HG02678 (cell line): ENCODE data around the gene C3orf52.
A peak's percentile ranks its signal among the peaks of the same experiment; 100 is the strongest.

Source experiments
- ATAC-seq: cut with Tn5 transposase; IDR thresholded peaks from one replicate; pipeline ENCODE4 v1.9.1; 2021; ENCODE audit warnings: mild to moderate bottlenecking, moderate library complexity; ENCODE audit not compliant: unreplicated experiment

The C3orf52 gene

DNA sequence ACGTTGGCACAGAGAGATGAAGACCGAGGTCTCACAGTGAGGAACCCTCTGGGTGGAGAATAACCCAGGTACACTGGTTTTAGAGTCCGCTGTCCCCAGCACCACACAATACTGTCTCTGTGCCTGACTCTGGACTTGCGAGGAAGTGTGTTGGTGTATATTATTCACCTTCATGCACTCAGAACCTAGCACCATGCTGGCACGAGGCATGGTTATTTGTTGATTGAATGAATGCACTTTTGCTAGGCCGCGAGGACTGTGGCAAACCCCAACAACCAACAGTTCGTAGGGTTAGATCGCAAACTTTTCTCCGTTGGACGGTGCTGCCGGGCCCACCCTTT, 484 bp upstream of the C3orf52 start:
- no peak for ATAC-seq

- ATAC-seq: no peak
Observed at GRCh38 chr3:112086875-112087524, 811 bp downstream of the C3orf52 start.

- ATAC-seq: no peak
Observed at GRCh38 chr3:112087746-112088145, 1.6 kb downstream of the C3orf52 start.

DNA sequence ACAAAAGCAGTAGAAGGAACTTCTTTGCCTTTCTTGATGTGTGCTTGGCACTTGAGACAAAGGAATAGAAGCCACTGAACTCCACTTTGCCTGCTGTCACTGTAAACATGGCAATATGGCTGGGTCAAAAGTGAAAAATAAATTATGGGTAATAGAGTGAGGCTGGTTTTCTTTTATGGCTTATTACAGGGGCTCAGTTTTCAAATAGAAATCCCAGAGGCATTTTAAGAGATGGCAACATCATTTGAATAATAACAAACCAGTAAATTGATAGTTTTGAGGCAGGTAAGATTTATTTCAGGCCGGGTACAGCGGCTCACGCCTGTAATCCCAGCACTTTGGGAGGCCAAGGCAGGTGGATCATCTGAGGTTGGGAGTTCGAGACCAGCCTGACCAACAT, 2.8 kb downstream of the C3orf52 start:
- no peak for ATAC-seq

- ATAC-seq: no peak
Observed at GRCh38 chr3:112089956-112090886, 4.0 kb downstream of the C3orf52 start.

DNA sequence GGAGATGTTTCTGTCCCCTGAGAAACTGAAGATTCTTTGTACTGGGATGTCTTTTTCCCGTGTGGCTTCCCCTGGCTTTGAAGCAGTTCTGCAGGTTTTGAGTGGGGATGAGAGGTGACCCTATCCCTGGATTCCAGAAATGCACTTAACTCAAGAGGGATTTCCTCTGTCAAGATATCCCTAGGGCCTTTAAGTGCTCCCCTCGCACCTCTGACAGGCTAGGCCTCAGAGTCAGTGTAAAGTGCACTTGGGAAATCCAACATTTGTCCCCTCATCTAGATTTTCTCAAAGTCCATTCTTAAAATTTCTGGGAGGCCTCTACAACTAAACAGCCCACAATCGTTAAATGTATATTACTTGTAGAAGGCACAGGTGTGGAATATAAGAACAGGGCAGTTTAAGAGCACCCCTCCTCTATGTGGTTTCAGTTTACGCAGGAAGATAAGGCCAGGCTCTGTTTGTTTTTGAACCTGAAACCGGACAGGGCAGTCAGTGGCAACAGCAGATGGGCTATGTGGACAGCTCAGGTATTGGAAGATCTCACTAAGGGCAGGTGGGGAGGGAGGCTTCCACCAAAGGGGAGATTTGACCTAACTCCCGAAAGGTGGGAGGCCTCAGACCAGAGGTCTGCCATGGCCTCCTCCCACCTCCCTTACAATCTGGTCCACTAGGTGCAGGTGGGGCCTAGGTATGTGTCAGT, 4.8 kb downstream of the C3orf52 start:
- ATAC-seq: no peak

GRCh38 chr3:112092496-112093179, 6.4 kb downstream of the C3orf52 start:
- ATAC-seq: peak; percentile 35

DNA sequence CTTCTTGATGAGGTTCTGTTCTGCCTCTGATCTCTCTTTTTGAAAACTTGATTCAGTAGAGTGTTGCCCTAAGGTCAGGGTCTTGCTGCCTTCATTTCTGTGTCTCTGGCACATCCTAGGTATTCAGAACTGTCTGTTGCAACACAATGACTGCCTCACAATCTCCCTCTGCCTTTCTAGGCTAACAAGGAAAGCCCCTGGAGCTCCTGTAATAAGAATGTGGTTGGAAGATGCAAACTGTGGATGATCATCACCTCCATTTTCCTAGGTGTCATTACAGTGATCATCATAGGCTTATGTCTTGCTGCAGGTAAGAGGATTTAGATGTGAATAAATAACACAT, 7.0 kb downstream of the C3orf52 start:
- no peak for ATAC-seq

DNA sequence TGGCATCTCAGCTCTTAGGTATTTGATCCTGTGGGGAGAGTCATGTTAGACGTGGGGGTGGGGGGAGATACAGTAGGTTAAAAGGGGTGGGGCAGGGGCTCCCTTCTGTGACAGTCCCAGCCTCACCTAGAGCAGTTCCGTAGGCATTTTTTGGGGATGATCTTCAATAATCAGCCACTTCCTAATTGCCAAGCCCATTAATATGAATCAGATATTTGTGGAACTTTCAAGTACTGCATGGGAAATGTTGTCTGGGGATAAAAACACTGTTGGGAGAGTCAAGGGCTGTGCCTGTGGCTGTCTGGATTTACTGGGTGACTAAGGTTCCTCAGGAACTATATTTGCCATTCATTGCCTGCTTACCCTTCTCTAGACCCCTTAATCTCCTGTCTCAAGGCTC, 9.5 kb downstream of the C3orf52 start:
- ATAC-seq: no peak

DNA sequence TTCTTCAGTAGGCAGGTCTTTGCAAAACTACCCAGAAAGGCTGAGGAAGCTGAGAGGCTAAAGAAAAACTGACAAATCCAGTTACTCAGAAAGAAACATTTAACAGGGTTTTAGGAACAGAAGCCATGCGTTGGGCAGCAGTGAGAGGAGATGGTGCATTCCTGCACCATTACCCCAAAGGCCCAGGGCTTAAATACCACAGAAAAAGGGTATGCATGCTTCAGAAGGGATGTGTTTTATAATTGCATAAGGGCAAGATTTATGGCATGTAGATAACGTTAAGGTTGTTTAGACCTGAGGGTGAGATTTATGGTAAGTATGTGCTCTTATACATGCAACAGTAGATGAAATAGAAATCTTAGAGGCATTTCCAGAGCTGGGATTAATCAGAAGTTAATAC, 10.0 kb downstream of the C3orf52 start:
- ATAC-seq: no peak

GRCh38 chr3:112097378-112097777, 11.2 kb downstream of the C3orf52 start:
- no peak for ATAC-seq

DNA sequence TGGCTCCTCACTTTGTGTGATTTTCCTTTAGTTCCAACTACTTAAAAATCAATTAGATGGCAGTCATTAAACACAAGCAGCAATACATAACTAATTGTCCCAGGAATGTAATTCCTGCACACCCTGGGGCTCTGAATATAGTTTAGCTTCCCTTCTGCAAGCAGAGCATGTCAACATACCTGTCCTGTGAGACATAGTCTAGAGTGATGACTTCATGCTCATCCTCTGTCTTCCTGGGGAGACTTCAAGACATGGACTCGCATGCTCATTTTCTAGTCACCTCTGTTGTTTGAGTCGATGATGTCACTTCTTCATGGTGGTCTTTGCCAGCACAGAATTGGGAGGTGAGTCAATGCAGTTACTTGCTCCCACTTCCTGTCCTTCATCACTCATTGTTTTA, 15.7 kb downstream of the C3orf52 start:
- ATAC-seq: no peak

GRCh38 chr3:112104774-112105173, 18.6 kb downstream of the C3orf52 start:
- ATAC-seq: no peak

GRCh38 chr3:112109322-112109721, 23.1 kb downstream of the C3orf52 start:
- no peak for ATAC-seq

GRCh38 chr3:112111785-112112402, 25.7 kb downstream of the C3orf52 start:
- ATAC-seq: peak; percentile 62

GRCh38 chr3:112114576-112115160, 28.5 kb downstream of the C3orf52 start:
- ATAC-seq: peak; percentile 33

GRCh38 chr3:112115161-112115739, 29.1 kb downstream of the C3orf52 start:
- ATAC-seq: peak; percentile 40

- no peak for ATAC-seq
Observed at GRCh38 chr3:112115806-112116383, 29.7 kb downstream of the C3orf52 start.

GRCh38 chr3:112116748-112117186, 30.6 kb downstream of the C3orf52 start:
- ATAC-seq: no peak

- ATAC-seq: no peak
Observed at GRCh38 chr3:112117415-112117814, 31.2 kb downstream of the C3orf52 start.
